Testis (tissue), 3 donors: Measurements from ENCODE around the gene TRIM22. TPM values are rescaled to one million over a fixed set of nuclear protein-coding genes. Genes with fewer than 3 reads are reported as not detected.

Experiments used
- DNase-seq: peaks from one replicate; pipeline ENCODE4 v3.0.0-alpha.2; 2019
- H3K27ac ChIP-seq, 2 donors: fragments of 200-600 bp; sonication (generic); one replicate each; pipeline ENCODE4 v1.5.1; 2019
- H3K27me3 ChIP-seq: fragments of 200-600 bp; sonication (generic); one replicate; pipeline ENCODE4 v1.5.1; 2019
- H3K36me3 ChIP-seq: fragments of 200-600 bp; sonication (generic); one replicate; pipeline ENCODE4 v1.5.1; 2017; ENCODE audit warnings: low read depth; ENCODE audit errors: missing control alignments
- H3K4me1 ChIP-seq: fragments of 200-600 bp; sonication (generic); one replicate; pipeline ENCODE4 v1.5.1; 2019
- H3K4me3 ChIP-seq, 2 donors: fragments of 200-600 bp; sonication (generic); one replicate each; pipeline ENCODE4 v1.5.1; 2017 to 2019
- H3K9me3 ChIP-seq: fragments of 200-600 bp; sonication (generic); one replicate; pipeline ENCODE4 v1.5.1; 2017
- CTCF ChIP-seq, 3 experiments: fragments of 450-650 bp in 2 of 3; fragments of 200-600 bp in 1 of 3; sonication (generic) in 1 of 3; IDR thresholded peaks; one replicate each; pipeline ENCODE4 v1.5.1; 2016 to 2019; ENCODE audit warnings: antibody characterized with exemption in 3 of 3, mild to moderate bottlenecking in 2 of 3, moderate library complexity in 1 of 3
- POLR2A ChIP-seq: fragments of 450-650 bp; IDR thresholded peaks from one replicate; pipeline ENCODE4 v1.6.1; 2017; ENCODE audit warnings: antibody characterized with exemption, mild to moderate bottlenecking, moderate library complexity
- WGBS, 2 donors: methylation state at CpG; one replicate each; pipeline ENCODE4 v1.1.5; 2018; 5-methylcytosine and 5-hydroxymethylcytosine counted together
- intact Hi-C: fragments of 100-400 bp; cut with DNase I; formaldehyde crosslinking; loops from one replicate; pipeline ENCODE4 v1.15.1; 2023; ENCODE audit warnings: low total_unique reads
- polyA plus RNA-seq: library from polyadenylated mRNA; stranded (reverse); fragments of 350-450 nt; fragmentation: Illumina TruSeq; extraction: RNeasy Lipid Tissue Mini Kit (QIAGEN cat#74804); gene quantifications from one replicate; pipeline ENCODE4 v1.2.3, GENCODE V29; 2014; ENCODE audit warnings: low read depth, low replicate concordance; ENCODE audit not compliant: insufficient read depth
- total RNA-seq, 2 donors: library from RNA; depleted of rRNA; stranded (reverse); fragments of >200 nt; gene quantifications; one replicate each; pipeline ENCODE4 v1.2.3, GENCODE V29; 2016

The TRIM22 gene
- total and polyA plus RNA-seq, 3 donors from 2014 or later: 25.0 to 30.3 (median 25.0) TPM

GRCh38 chr11:5727691-5728090 is 38.1 kb downstream of the TRIM22 start:
- 96 to 97% methylated on average over 1 of the region's 1 CpG for WGBS, 2 donors
- intact Hi-C loops: no loop called here

GRCh38 chr11:5736396-5736795 is 46.8 kb downstream of the TRIM22 start, which contains the start of gene OR56B1:
OR56B1 (plus strand) TSS chr11:5736448; CDS start chr11:5736517, 69 bp downstream.
- no peaks in the 10 kb centered on the region for H3K4me1 ChIP-seq
- intact Hi-C loops: no loop called here
- DNase-seq: no peak
- H3K27ac ChIP-seq: no peak within 1 kb of the TSS
- TF ChIP-seq CTCF (IDR thresholded peaks at IDR 0.05): no peak
- TF ChIP-seq POLR2A: no peak
- no peak within 1 kb of the TSS for H3K4me3 ChIP-seq
- no peaks in the 10 kb centered on the region for H3K27me3 ChIP-seq
- H3K9me3 ChIP-seq: no peaks in the 10 kb centered on the region
- H3K36me3 ChIP-seq: no peaks in the 10 kb centered on the region
- 80 to 100% methylated on average over 1 of the region's 1 CpG for WGBS, 2 donors

More at GRCh38 chr11:5727691-5728090, 38.1 kb downstream of the TRIM22 start:
- Histone ChIP-seq H3K27ac (no peak overlapping the region), H3K36me3 (no peaks in the 10 kb centered on the region), H3K4me1 (no peaks in the 10 kb centered on the region), H3K27me3 (no peaks in the 10 kb centered on the region), H3K4me3 (no peak overlapping the region), H3K9me3 (no peaks in the 10 kb centered on the region)
- TF ChIP-seq CTCF (IDR thresholded peaks at IDR 0.05) (no peak), POLR2A (no peak)
- no peak for DNase-seq

GRCh38 chr11:5737091-5737490 is 47.5 kb downstream of the TRIM22 start:
- H3K4me1 ChIP-seq: no peaks in the 10 kb centered on the region
- no peaks in the 10 kb centered on the region for H3K9me3 ChIP-seq
- no peak overlapping the region for H3K27ac ChIP-seq
- intact Hi-C loops: no loop called here
- TF ChIP-seq POLR2A (no peak), CTCF (IDR thresholded peaks at IDR 0.05) (no peak)
- no peak for DNase-seq
- no peak overlapping the region for H3K4me3 ChIP-seq
- no peaks in the 10 kb centered on the region for H3K36me3 ChIP-seq
- no peaks in the 10 kb centered on the region for H3K27me3 ChIP-seq

- Histone ChIP-seq H3K36me3 (no peaks in the 10 kb centered on the region), H3K27ac (no peak overlapping the region), H3K9me3 (no peaks in the 10 kb centered on the region), H3K4me1 (no peaks in the 10 kb centered on the region), H3K4me3 (no peak overlapping the region), H3K27me3 (no peaks in the 10 kb centered on the region)
- 75 to 88% methylated on average over 6 of the region's 6 CpGs for WGBS, 2 donors
- DNase-seq: no peak
- intact Hi-C loops: no loop called here
- TF ChIP-seq POLR2A: no peak
- no peak for TF ChIP-seq CTCF (IDR thresholded peaks at IDR 0.05)
Observed at GRCh38 chr11:5737670-5738392, 48.2 kb downstream of the TRIM22 start.

GRCh38 chr11:5738431-5738830 is 48.8 kb downstream of the TRIM22 start:
- intact Hi-C loops: no loop called here
- no peak for TF ChIP-seq POLR2A
- TF ChIP-seq CTCF (IDR thresholded peaks at IDR 0.05): no peak
- Histone ChIP-seq H3K36me3 (no peaks in the 10 kb centered on the region), H3K4me3 (no peak overlapping the region), H3K9me3 (no peaks in the 10 kb centered on the region), H3K4me1 (no peaks in the 10 kb centered on the region), H3K27me3 (no peaks in the 10 kb centered on the region), H3K27ac (no peak overlapping the region)
- WGBS, 2 donors: 81 to 83% methylated on average over 1 of the region's 1 CpG
- no peak for DNase-seq
